ENCODE measurements around the gene SHMT1. TPM values are rescaled to one million over a fixed set of nuclear protein-coding genes. Genes with fewer than 3 reads are reported as not detected.
A peak's percentile ranks its signal among the peaks of the same experiment; 100 is the strongest.

The SHMT1 gene
- total and polyA plus RNA-seq, 2 donors from 2014 or later, result 162 to 241 TPM

GRCh38 chr17:18361837-18362697 lies 1.3 kb downstream of the SHMT1 start:
- Histone ChIP-seq H3K27me3 (ENCODE audit: control insufficient read depth, insufficient read depth, low read length) (no peaks in the 10 kb centered on the region), H3K4me3 (ENCODE audit: low read length in 3 of 3) (peak overlapping the region; percentile 34 to 95 (median 76)), H3K9ac (ENCODE audit: low read length in 3 of 3) (peak overlapping the region in 1 of 3 donors; percentile 70), H3K36me3 (ENCODE audit: control insufficient read depth in 2 of 3, insufficient read depth in 3 of 3, low read length in 3 of 3) (no peaks in the 10 kb centered on the region), H3K9me3 (ENCODE audit: control insufficient read depth in 2 of 3, insufficient read depth in 1 of 3, low read length in 3 of 3) (no peaks in the 10 kb centered on the region), H3K27ac (ENCODE audit: low read depth in 2 of 2, low read length in 2 of 2) (peak overlapping the region; percentile 69 to 94), H3K4me1 (ENCODE audit: control insufficient read depth in 2 of 3, insufficient read depth in 2 of 3, low read depth in 1 of 3, low read length in 3 of 3) (no peaks in the 10 kb centered on the region)
- FAIRE-seq (no peak), DNase-seq (no peak)
- TF ChIP-seq CTCF (IDR thresholded peaks at IDR 0.05; ENCODE audit: borderline replicate concordance, extremely low read depth, insufficient read depth), result no peak
- intact Hi-C loops (cut with DNase I), result no loop called here

GRCh38 chr17:18360518-18360917 lies 2.8 kb downstream of the SHMT1 start:
- FAIRE-seq (no peak), DNase-seq (no peak)
- no peak overlapping the region for H3K9ac ChIP-seq (ENCODE audit: low read length in 3 of 3)
- TF ChIP-seq CTCF (IDR thresholded peaks at IDR 0.05; ENCODE audit: borderline replicate concordance, extremely low read depth, insufficient read depth), result no peak
- H3K9me3 ChIP-seq (ENCODE audit: control insufficient read depth in 2 of 3, insufficient read depth in 1 of 3, low read length in 3 of 3), result no peaks in the 10 kb centered on the region
- intact Hi-C loops (cut with DNase I), result no loop called here
- H3K27me3 ChIP-seq (ENCODE audit: control insufficient read depth, insufficient read depth, low read length), result no peaks in the 10 kb centered on the region
- H3K4me3 ChIP-seq (ENCODE audit: low read length in 3 of 3), result peak overlapping the region in 1 of 3 donors; percentile 32
- H3K27ac ChIP-seq (ENCODE audit: low read depth in 2 of 2, low read length in 2 of 2), result peak overlapping the region; percentile 43 to 53
- peaks cover 0 to 2% (median 0%) of the 10 kb centered on the region in 3 donors for H3K4me1 ChIP-seq (ENCODE audit: control insufficient read depth in 2 of 3, insufficient read depth in 2 of 3, low read depth in 1 of 3, low read length in 3 of 3)
- no peaks in the 10 kb centered on the region for H3K36me3 ChIP-seq (ENCODE audit: control insufficient read depth in 2 of 3, insufficient read depth in 3 of 3, low read length in 3 of 3)

- Histone ChIP-seq H3K36me3 (ENCODE audit: control insufficient read depth in 2 of 3, insufficient read depth in 3 of 3, low read length in 3 of 3) (peaks cover 0 to 12% (median 5%) of the 10 kb centered on the region in 3 donors), H3K4me1 (ENCODE audit: control insufficient read depth in 2 of 3, insufficient read depth in 2 of 3, low read depth in 1 of 3, low read length in 3 of 3) (peaks cover 0 to 5% (median 5%) of the 10 kb centered on the region in 3 donors), H3K27me3 (ENCODE audit: control insufficient read depth, insufficient read depth, low read length) (no peaks in the 10 kb centered on the region), H3K9ac (ENCODE audit: low read length in 3 of 3) (no peak overlapping the region), H3K27ac (ENCODE audit: low read depth in 2 of 2, low read length in 2 of 2) (peak overlapping the region; percentile 67 to 72), H3K4me3 (ENCODE audit: low read length in 3 of 3) (no peak overlapping the region), H3K9me3 (ENCODE audit: control insufficient read depth in 2 of 3, insufficient read depth in 1 of 3, low read length in 3 of 3) (no peaks in the 10 kb centered on the region)
- intact Hi-C loops (cut with DNase I), result no loop called here
- FAIRE-seq (no peak), DNase-seq (peak in 1 of 5 donors; percentile 16)
- TF ChIP-seq CTCF (IDR thresholded peaks at IDR 0.05; ENCODE audit: borderline replicate concordance, extremely low read depth, insufficient read depth), result no peak
Measured at GRCh38 chr17:18356624-18357023, 6.7 kb downstream of the SHMT1 start.

Data from kidney (tissue), 14 donors.